PC-9 (cell line): ENCODE data around the gene KRTAP19-4. TPM values are rescaled to one million over a fixed set of nuclear protein-coding genes. Genes with fewer than 3 reads are reported as not detected.

Source experiments
- BruUV-seq: library from RNA; stranded (reverse); fragments of 400-500 nt; replicated peaks from 2 replicates; lab custom pipeline; 2021; lab: Mats Ljungman, UMichigan
- CTCF ChIA-PET: fragments of 300-600 bp; sonication (Branson Sonifier 250); formaldehyde crosslinking; loops from one replicate; lab custom pipeline; 2022; ENCODE audit warnings: antibody characterized with exemption; lab: Charles Lee
- POLR2A ChIA-PET: fragments of 300-600 bp; sonication (Branson Sonifier 250); formaldehyde crosslinking; loops from one replicate; lab custom pipeline; 2022; ENCODE audit warnings: antibody characterized with exemption; ENCODE audit not compliant: unreplicated experiment; lab: Charles Lee
- DNase-seq, 2 experiments: peaks; one replicate each; pipeline versions ENCODE4 v3.0.0 to v3.0.0-alpha.2; 2015 to 2022; ENCODE audit warnings: mixed read lengths in 1 of 2
- H2AFZ ChIP-seq: fragments of 200-600 bp; sonication (generic); 2 replicates; pipeline ENCODE4 v1.8.1; 2017; ENCODE audit warnings: antibody characterized with exemption
- H3F3A ChIP-seq: fragments of 200-600 bp; sonication (generic); 2 replicates; pipeline ENCODE4 v1.8.1; 2017; ENCODE audit warnings: antibody characterized with exemption, mild to moderate bottlenecking, low read depth; ENCODE audit not compliant: insufficient read depth
- H3K27ac ChIP-seq: fragments of 200-600 bp; sonication (generic); 2 replicates; pipeline ENCODE4 v1.6.1; 2016; ENCODE audit warnings: mixed run types
- H3K27me3 ChIP-seq: fragments of 200-600 bp; sonication (generic); 2 replicates; pipeline ENCODE4 v1.6.1; 2016; ENCODE audit warnings: low read depth, mixed run types; ENCODE audit not compliant: insufficient read depth
- H3K36me3 ChIP-seq: fragments of 200-600 bp; sonication (generic); 2 replicates; pipeline ENCODE4 v1.6.1; 2016; ENCODE audit warnings: low read depth, mixed run types
- H3K4me1 ChIP-seq: fragments of 200-600 bp; sonication (generic); replicated peaks from 2 replicates; pipeline ENCODE4 v1.6.1; 2016; ENCODE audit warnings: mixed run types; ENCODE audit not compliant: insufficient read depth
- H3K4me2 ChIP-seq: fragments of 200-600 bp; sonication (generic); 2 replicates; pipeline ENCODE4 v1.6.1; 2017; ENCODE audit warnings: mixed run types
- H3K4me3 ChIP-seq: fragments of 200-600 bp; sonication (generic); 2 replicates; pipeline ENCODE4 v1.6.1; 2016; ENCODE audit warnings: mixed run types
- H3K79me2 ChIP-seq: fragments of 200-600 bp; sonication (generic); 2 replicates; pipeline ENCODE4 v1.6.1; 2017; ENCODE audit warnings: low read depth, mixed run types
- H3K9me2 ChIP-seq: fragments of 200-600 bp; sonication (generic); 2 replicates; pipeline ENCODE4 v1.8.1; 2017; ENCODE audit warnings: mild to moderate bottlenecking; ENCODE audit not compliant: insufficient read depth
- H3K9me3 ChIP-seq: fragments of 200-600 bp; sonication (generic); 2 replicates; pipeline ENCODE4 v1.8.1; 2016; ENCODE audit warnings: low read depth; ENCODE audit not compliant: insufficient read depth
- H4K20me1 ChIP-seq: fragments of 200-600 bp; sonication (generic); 2 replicates; pipeline ENCODE4 v1.8.1; 2017; ENCODE audit not compliant: insufficient read depth
- CTCF ChIP-seq: fragments of 200-600 bp; sonication (generic); conservative IDR thresholded peaks from 2 replicates; pipeline ENCODE4 v1.6.1; 2017; ENCODE audit warnings: mixed run types, antibody characterized with exemption, mild to moderate bottlenecking, moderate library complexity
- EZH2 ChIP-seq: fragments of 200-600 bp; sonication (generic); IDR thresholded peaks from 2 replicates; pipeline ENCODE4 v1.8.0; 2017; ENCODE audit warnings: antibody characterized with exemption, low read depth
- intact Hi-C: fragments of 100-400 bp; cut with micrococcal nuclease; formaldehyde crosslinking; loops from one replicate; pipeline ENCODE4 v1.10.0; 2022; ENCODE audit not compliant: unreplicated experiment
- total RNA-seq: library from RNA; stranded (reverse); gene quantifications from 2 replicates; pipeline ENCODE4 v1.2.3, GENCODE V29; 2021

KRTAP19-4 gene
- total RNA-seq, 1 experiment from 2014 or later = not detected

GRCh38 chr21:30491963-30492428 is 5.0 kb downstream of the KRTAP19-4 start, which contains the start of gene KRTAP19-3:
Gene KRTAP19-3 (minus strand): TSS chr21:30492013. CDS start chr21:30491957, 56 bp downstream.
- Histone ChIP-seq H3K4me1 (no peaks in the 10 kb centered on the region), H3K9me3 (no peaks in the 10 kb centered on the region), H3K27ac (no peak within 1 kb of the TSS), H3K4me2 (no peak within 1 kb of the TSS), H3K9me2 (no peaks in the 10 kb centered on the region), H3K36me3 (no peaks in the 10 kb centered on the region), H3K79me2 (no peaks in the 10 kb centered on the region), H4K20me1 (no peaks in the 10 kb centered on the region), H3K27me3 (no peaks in the 10 kb centered on the region), H2AFZ (no peak within 1 kb of the TSS), H3F3A (no peaks in the 10 kb centered on the region), H3K4me3 (no peak within 1 kb of the TSS)
- intact Hi-C loops = no loop called here
- no peak for TF ChIP-seq CTCF
- TF ChIP-seq EZH2 = no peak
- ChIA-PET CTCF (no interaction called here), POLR2A (no interaction called here)
- BruUV-seq = no TSS peak
- no peak for DNase-seq

GRCh38 chr21:30487336-30487735 is 9.6 kb downstream of the KRTAP19-4 start, which contains the start of gene KRTAP19-2:
Gene KRTAP19-2 (minus strand): TSS chr21:30487436. CDS start chr21:30487348, 88 bp downstream.
- intact Hi-C loops = no loop called here
- Histone ChIP-seq H3K27me3 (no peaks in the 10 kb centered on the region), H3K9me3 (no peaks in the 10 kb centered on the region), H3K36me3 (no peaks in the 10 kb centered on the region), H3K9me2 (no peaks in the 10 kb centered on the region), H3F3A (no peaks in the 10 kb centered on the region), H3K27ac (no peak within 1 kb of the TSS), H3K4me1 (no peaks in the 10 kb centered on the region), H3K4me2 (no peak within 1 kb of the TSS), H4K20me1 (no peaks in the 10 kb centered on the region), H3K79me2 (no peaks in the 10 kb centered on the region), H3K4me3 (no peak within 1 kb of the TSS), H2AFZ (no peak within 1 kb of the TSS)
- DNase-seq = no peak
- ChIA-PET POLR2A (interaction anchor here (0.7 kb wide), 1 partner anchor 333 kb away, joined by 3 read pairs; no protein-coding TSS in a partner anchor), CTCF (no interaction called here)
- BruUV-seq = no TSS peak
- TF ChIP-seq CTCF = no peak
- TF ChIP-seq EZH2 = no peak

GRCh38 chr21:30486180-30486579 is 10.8 kb downstream of the KRTAP19-4 start:
- no peak overlapping the region for H3K4me3 ChIP-seq
- H3K36me3 ChIP-seq = no peaks in the 10 kb centered on the region
- no peaks in the 10 kb centered on the region for H3K27me3 ChIP-seq
- H3K27ac ChIP-seq = no peak overlapping the region
- H3K4me2 ChIP-seq = no peak overlapping the region
- no peaks in the 10 kb centered on the region for H3K79me2 ChIP-seq
- H3K9me2 ChIP-seq = no peaks in the 10 kb centered on the region
- TF ChIP-seq CTCF (no peak), EZH2 (no peak)
- CTCF ChIA-PET = no interaction called here
- H4K20me1 ChIP-seq = no peaks in the 10 kb centered on the region
- no peaks in the 10 kb centered on the region for H3K4me1 ChIP-seq
- BruUV-seq = no TSS peak
- H3F3A ChIP-seq = no peaks in the 10 kb centered on the region
- H2AFZ ChIP-seq = no peak overlapping the region
- H3K9me3 ChIP-seq = no peaks in the 10 kb centered on the region
- intact Hi-C loops = no loop called here
- DNase-seq = no peak
- POLR2A ChIA-PET = no interaction called here
